ENCODE measurements around the gene CCNT2.
"Not testable (repeated sequence)": the region's sequence is repeated elsewhere in the genome, so short reads cannot be mapped to it uniquely, and the experiment has no call there.

CCNT2 gene

GRCh38 chr2:134906726-134907125 lies 11.9 kb upstream of the CCNT2 start:
- TF ChIP-seq CTCF (conservative IDR thresholded peaks at IDR 0.05; ENCODE audit: low read length): no peak
- H3K4me3 ChIP-seq (ENCODE audit: low read length): no peak overlapping the region
- no peak for DNase-seq (ENCODE audit: low read depth)

GRCh38 chr2:134907441-134908116 lies 11.0 kb upstream of the CCNT2 start:
- not testable (repeated sequence) for H3K4me3 ChIP-seq (ENCODE audit: low read length)

GRCh38 chr2:134910763-134911399 lies 7.7 kb upstream of the CCNT2 start:
- no peak for TF ChIP-seq CTCF (conservative IDR thresholded peaks at IDR 0.05; ENCODE audit: low read length)
- H3K4me3 ChIP-seq (ENCODE audit: low read length): no peak overlapping the region
- no peak for DNase-seq (ENCODE audit: low read depth)

More at GRCh38 chr2:134907441-134908116, 11.0 kb upstream of the CCNT2 start:
- DNase-seq (ENCODE audit: low read depth): not testable (repeated sequence)

- DNase-seq (ENCODE audit: low read depth): no peak
- no peak for TF ChIP-seq CTCF (conservative IDR thresholded peaks at IDR 0.05; ENCODE audit: low read length)
- H3K4me3 ChIP-seq (ENCODE audit: low read length): no peak overlapping the region
Observed at GRCh38 chr2:134911400-134911785, 7.2 kb upstream of the CCNT2 start.

- no peak overlapping the region for H3K4me3 ChIP-seq (ENCODE audit: low read length)
- no peak for TF ChIP-seq CTCF (conservative IDR thresholded peaks at IDR 0.05; ENCODE audit: low read length)
- DNase-seq (ENCODE audit: low read depth): peak; percentile 15
Observed at GRCh38 chr2:134912361-134912760, 6.3 kb upstream of the CCNT2 start.

- DNase-seq (ENCODE audit: low read depth): no peak
- peak overlapping the region; percentile 87 for H3K4me3 ChIP-seq (ENCODE audit: low read length)
- no peak for TF ChIP-seq CTCF (conservative IDR thresholded peaks at IDR 0.05; ENCODE audit: low read length)
Observed at GRCh38 chr2:134917360-134917865, 1.2 kb upstream of the CCNT2 start.

- DNase-seq (ENCODE audit: low read depth): no peak
- peak; percentile 39 for TF ChIP-seq CTCF (conservative IDR thresholded peaks at IDR 0.05; ENCODE audit: low read length)
- H3K4me3 ChIP-seq (ENCODE audit: low read length): peak overlapping the region; percentile 87
Observed at GRCh38 chr2:134917888-134918525, 615 bp upstream of the CCNT2 start.
